Activated naive CD8-positive, alpha-beta T cell treated with anti-CD3 and anti-CD28 coated beads for 36 hours (primary cell): ENCODE results near the gene MON2. TPM values are rescaled to one million over a fixed set of nuclear protein-coding genes. Genes with fewer than 3 reads are reported as not detected.
"Not testable (repeated sequence)": the region's sequence is repeated elsewhere in the genome, so short reads cannot be mapped to it uniquely, and the experiment has no call there.

Source experiments
- DNase-seq: peaks from one replicate; pipeline ENCODE4 v3.0.0; 2021
- H3K27ac Mint-ChIP-seq: one replicate; pipeline ENCODE4 v1.8.0; 2022; ENCODE audit warnings: mild to moderate bottlenecking, moderate library complexity, mixed read lengths
- H3K27me3 Mint-ChIP-seq: one replicate; pipeline ENCODE4 v1.8.0; 2022; ENCODE audit warnings: mild to moderate bottlenecking, mixed read lengths
- H3K36me3 Mint-ChIP-seq: one replicate; pipeline ENCODE4 v1.8.0; 2021; ENCODE audit warnings: mild to moderate bottlenecking, mixed read lengths
- H3K4me1 Mint-ChIP-seq: one replicate; pipeline ENCODE4 v1.8.0; 2021; ENCODE audit warnings: mixed read lengths
- H3K4me3 Mint-ChIP-seq: one replicate; pipeline ENCODE4 v1.8.0; 2022; ENCODE audit warnings: mild to moderate bottlenecking, moderate library complexity, mixed read lengths
- H3K9me3 Mint-ChIP-seq: one replicate; pipeline ENCODE4 v1.8.0; 2022; ENCODE audit warnings: mixed read lengths
- total RNA-seq, 2 experiments: library from RNA; stranded (reverse); gene quantifications; one replicate each; pipeline ENCODE4 v1.2.3, GENCODE V29; 2021

MON2 gene
- total RNA-seq, 2 experiments from 2014 or later: 19.1 to 19.8 TPM

DNA sequence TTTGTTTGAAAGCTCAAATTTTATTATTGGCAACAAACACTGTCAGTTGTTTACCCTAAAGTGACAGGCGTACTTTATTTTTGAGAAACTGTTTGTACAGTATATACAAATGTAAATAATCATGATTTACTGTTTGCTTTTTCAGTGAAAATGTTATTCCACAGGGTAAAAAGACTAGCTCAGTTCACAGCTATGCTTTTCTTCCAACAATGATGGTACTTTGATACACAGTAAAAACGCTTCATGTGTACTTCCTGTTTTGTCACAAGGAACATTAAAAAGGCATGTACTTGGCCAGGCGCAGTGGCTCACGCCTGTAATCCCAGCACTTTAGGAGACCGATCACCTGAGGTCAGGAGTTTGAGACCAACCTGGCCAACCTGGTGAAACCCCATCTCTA is 53.7 kb downstream of the MON2 start:
- peaks cover 10% of the 10 kb centered on the region for H3K36me3 Mint-ChIP-seq
- H3K4me3 Mint-ChIP-seq: no peak overlapping the region
- H3K4me1 Mint-ChIP-seq: peaks cover 28% of the 10 kb centered on the region
- no peaks in the 10 kb centered on the region for H3K27me3 Mint-ChIP-seq
- H3K27ac Mint-ChIP-seq: no peak overlapping the region
- H3K9me3 Mint-ChIP-seq: no peaks in the 10 kb centered on the region
- no peak for DNase-seq

DNA sequence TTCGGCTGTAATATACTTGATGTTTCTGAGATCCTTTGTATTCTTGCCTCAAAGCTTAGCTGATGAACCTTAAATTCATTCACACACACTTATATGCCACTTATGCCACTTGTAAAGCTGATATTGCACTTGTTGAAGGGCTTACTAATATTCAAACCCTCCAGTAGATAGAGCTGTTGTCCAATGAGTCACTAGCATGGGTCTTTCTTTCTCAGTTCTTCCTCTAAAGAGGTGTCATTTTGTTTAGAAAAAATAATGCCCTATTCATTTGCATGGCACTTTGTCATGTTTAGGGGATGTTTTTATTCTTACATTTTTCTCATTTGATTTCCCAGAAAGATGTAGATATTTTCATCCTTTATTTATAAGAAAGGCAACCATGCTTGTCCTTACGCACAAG is 56.4 kb downstream of the MON2 start:
- no peak for DNase-seq
- H3K27ac Mint-ChIP-seq: no peak overlapping the region
- H3K9me3 Mint-ChIP-seq: no peaks in the 10 kb centered on the region
- H3K4me1 Mint-ChIP-seq: peaks cover 28% of the 10 kb centered on the region
- peaks cover 7% of the 10 kb centered on the region for H3K36me3 Mint-ChIP-seq
- no peak overlapping the region for H3K4me3 Mint-ChIP-seq
- H3K27me3 Mint-ChIP-seq: no peaks in the 10 kb centered on the region

DNA sequence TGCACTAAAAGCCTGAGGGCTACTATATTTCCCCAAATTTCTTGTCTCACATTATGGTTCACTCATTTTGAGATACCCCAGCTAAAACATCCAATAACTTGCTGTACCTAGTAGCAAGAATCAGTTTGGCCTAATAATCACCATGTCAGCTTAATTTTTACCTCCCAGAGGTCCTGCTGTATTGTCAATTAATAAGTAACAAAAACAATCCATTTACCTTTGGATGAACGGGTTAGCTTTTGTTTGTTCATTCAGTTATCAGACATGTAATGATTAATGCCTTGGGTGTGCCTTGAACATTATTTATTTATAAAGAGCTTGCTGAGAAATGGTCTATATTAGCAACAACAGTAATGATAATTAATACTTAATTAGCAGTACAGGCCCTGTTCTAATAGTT is 57.0 kb downstream of the MON2 start:
- peaks cover 5% of the 10 kb centered on the region for H3K36me3 Mint-ChIP-seq
- H3K4me1 Mint-ChIP-seq: peaks cover 25% of the 10 kb centered on the region
- H3K27me3 Mint-ChIP-seq: no peaks in the 10 kb centered on the region
- no peak overlapping the region for H3K4me3 Mint-ChIP-seq
- H3K9me3 Mint-ChIP-seq: no peaks in the 10 kb centered on the region
- no peak overlapping the region for H3K27ac Mint-ChIP-seq
- DNase-seq: no peak

DNA sequence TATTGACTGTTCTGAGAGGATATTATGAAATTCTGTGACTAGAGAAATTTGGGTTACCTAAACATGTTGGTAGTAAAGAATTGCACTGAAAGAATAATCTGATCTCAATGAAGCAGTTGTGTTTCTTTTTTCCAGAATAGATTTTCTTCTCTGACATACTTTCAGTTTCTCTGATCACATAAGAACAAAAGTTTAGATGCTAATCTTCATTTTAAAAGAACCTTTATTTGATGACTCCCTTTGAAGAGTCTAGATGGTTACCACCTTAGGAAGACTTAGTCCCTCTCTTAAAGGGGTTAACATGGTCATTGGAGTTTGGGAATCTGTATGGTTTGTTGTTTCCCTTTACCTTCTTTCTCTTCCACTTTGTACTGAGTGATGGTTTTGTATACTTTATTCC is 58.6 kb downstream of the MON2 start:
- Mint-ChIP-seq H3K4me3 (no peak overlapping the region), H3K9me3 (no peaks in the 10 kb centered on the region), H3K27ac (peak overlapping the region; percentile 56), H3K4me1 (peaks cover 25% of the 10 kb centered on the region), H3K27me3 (no peaks in the 10 kb centered on the region), H3K36me3 (peaks cover 6% of the 10 kb centered on the region)
- no peak for DNase-seq

DNA sequence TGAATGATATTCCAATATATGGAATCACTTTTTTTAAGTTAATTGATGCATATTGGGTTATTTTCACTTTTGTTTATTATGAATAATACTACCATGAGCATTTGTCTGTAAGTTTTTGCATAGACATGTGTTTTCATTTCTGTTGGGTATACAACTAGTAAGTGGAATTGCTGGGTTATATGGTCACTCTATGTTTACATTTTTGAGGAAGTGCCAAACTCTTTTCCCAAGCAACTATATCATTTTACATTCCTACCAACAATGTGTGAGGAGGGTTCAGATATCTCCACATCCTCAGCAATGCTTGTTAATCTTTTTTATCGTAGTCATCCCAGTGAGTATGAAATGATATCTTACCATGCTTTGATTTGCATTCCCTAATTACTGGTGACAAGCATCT is 64.0 kb downstream of the MON2 start:
- no peak for DNase-seq
- H3K4me1 Mint-ChIP-seq: peaks cover 5% of the 10 kb centered on the region
- no peaks in the 10 kb centered on the region for H3K27me3 Mint-ChIP-seq
- no peak overlapping the region for H3K27ac Mint-ChIP-seq
- H3K9me3 Mint-ChIP-seq: no peaks in the 10 kb centered on the region
- no peak overlapping the region for H3K4me3 Mint-ChIP-seq
- H3K36me3 Mint-ChIP-seq: peaks cover 9% of the 10 kb centered on the region

DNA sequence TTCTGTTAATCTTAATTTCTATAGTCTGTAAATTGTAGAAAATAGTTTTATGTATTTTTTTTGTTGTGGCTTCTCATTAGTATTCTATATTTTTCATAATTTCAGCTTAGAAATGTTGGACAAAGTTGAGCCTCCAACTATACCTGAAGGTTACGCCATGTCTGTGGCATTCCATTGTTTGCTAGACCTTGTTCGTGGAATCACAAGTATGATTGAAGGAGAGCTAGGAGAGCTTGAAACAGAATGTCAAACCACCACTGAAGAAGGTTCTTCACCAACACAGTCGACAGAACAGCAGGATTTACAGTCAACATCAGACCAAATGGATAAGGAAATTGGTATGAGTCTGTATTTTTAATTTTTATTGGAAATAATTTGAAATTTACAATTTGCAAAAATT is 65.7 kb downstream of the MON2 start:
- no peak for DNase-seq
- Mint-ChIP-seq H3K27ac (no peak overlapping the region), H3K9me3 (no peaks in the 10 kb centered on the region), H3K4me1 (no peaks in the 10 kb centered on the region), H3K27me3 (no peaks in the 10 kb centered on the region), H3K36me3 (peaks cover 7% of the 10 kb centered on the region), H3K4me3 (no peak overlapping the region)

DNA sequence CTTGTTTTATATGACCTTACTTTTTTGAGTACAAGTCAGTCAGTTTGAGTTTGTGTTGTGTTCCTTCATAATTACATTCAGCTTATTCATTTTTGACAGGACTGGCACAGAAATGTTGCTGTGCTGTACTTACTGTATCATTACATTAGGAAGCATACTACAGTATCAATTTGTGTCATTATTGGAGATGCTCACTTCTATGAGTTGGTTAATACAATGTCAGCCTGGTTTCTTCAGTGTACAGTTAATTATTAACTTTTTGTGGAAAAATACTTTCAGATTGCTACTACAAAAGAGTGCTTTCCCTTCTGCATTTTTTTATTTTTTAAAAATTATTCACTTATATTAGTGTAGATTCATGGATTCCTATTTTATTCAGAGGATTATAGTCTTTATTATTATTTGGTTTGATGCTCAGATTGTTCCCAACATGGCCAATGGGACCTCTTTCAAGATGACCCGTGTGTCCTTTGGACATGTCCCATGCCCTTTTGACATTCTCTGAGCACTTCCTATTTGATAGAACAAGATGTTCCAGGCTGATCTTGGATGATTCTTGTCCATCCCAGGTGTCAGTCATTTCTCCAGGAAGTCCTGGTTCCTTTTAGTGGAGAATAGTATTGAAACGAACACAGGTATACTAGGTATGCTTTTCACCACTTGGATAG is 66.6 kb downstream of the MON2 start:
- no peaks in the 10 kb centered on the region for H3K27me3 Mint-ChIP-seq
- DNase-seq: no peak
- peaks cover 5% of the 10 kb centered on the region for H3K36me3 Mint-ChIP-seq
- no peak overlapping the region for H3K27ac Mint-ChIP-seq
- H3K9me3 Mint-ChIP-seq: no peaks in the 10 kb centered on the region
- H3K4me1 Mint-ChIP-seq: no peaks in the 10 kb centered on the region
- no peak overlapping the region for H3K4me3 Mint-ChIP-seq

DNA sequence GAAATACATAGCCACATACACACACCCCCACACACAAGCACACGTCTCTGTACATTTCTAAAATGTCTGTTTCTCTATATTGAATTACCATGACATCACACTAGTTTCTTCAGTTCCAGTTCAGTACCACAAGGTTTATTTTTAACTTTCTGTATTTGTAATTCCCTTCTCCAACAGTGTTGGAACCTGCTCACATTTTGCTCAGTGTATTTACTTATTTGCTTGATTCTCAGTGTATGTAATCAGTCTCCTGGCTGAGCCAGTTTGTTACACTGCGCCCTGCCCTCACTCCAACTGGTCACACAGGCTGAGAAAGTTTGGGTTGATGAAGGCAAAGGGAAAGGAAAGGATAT is 67.1 kb downstream of the MON2 start:
- Mint-ChIP-seq H3K9me3 (no peaks in the 10 kb centered on the region), H3K36me3 (peaks cover 5% of the 10 kb centered on the region), H3K27me3 (no peaks in the 10 kb centered on the region), H3K27ac (no peak overlapping the region), H3K4me3 (no peak overlapping the region), H3K4me1 (no peaks in the 10 kb centered on the region)
- no peak for DNase-seq

DNA sequence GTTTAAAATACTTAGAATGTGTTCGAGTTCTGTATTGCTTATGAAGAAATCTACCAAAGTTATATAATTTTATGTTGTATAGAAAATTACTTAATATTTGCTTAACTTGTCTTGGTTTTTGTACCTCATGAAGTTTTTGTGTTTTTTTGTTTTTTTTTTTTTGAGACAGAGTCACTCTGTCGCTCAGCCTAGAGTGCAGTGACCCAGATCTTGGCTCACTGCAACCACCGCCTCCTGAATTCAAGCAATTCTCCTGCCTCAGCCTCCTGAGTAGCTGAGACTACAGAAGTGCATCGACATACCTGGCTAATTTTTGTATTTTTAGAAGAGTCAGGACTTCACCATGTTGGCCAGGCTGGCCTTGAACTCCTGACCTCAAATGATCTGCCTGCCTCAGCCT is 69.9 kb downstream of the MON2 start:
- no peaks in the 10 kb centered on the region for H3K4me1 Mint-ChIP-seq
- H3K36me3 Mint-ChIP-seq: peaks cover 8% of the 10 kb centered on the region
- H3K27me3 Mint-ChIP-seq: no peaks in the 10 kb centered on the region
- DNase-seq: no peak
- no peaks in the 10 kb centered on the region for H3K9me3 Mint-ChIP-seq
- H3K4me3 Mint-ChIP-seq: no peak overlapping the region
- H3K27ac Mint-ChIP-seq: no peak overlapping the region

DNA sequence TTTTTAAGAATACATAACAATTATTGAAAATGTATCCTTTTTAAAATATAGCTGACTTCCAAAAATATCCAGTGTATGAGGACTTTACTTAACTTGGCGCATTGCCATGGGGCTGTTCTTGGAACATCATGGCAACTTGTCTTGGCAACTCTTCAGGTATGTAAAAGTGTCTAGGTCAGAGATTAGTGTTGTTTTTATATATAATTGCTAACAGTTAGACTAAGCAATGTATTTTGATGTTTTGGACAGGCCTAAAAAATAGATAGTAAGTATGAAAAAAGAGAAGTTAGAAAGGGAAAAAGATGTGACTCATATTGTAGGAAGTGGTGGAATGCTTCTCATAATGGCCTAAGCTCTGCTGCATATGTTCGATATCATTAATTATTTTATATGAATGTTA is 70.9 kb downstream of the MON2 start:
- H3K27ac Mint-ChIP-seq: peak overlapping the region; percentile 28

DNA sequence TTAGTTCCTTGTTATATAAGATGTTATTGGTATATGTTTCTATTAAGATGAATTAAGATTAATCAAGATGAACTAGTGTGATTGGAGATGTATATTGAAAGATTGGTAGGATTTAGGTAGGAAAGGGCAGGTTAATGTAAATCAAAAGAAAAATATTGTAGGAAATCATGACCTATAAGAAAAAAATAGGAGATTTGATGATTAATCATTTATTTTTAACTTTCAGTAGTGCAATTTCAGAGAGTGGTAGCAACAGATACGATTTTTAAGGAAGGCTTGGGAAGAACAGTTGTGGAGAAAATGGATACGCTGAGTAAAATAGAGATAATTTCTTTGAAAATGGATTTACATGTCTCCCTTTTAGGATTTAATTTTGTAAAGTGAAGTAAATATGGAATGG is 73.7 kb downstream of the MON2 start:
- DNase-seq: no peak
- no peaks in the 10 kb centered on the region for H3K9me3 Mint-ChIP-seq
- no peak overlapping the region for H3K4me3 Mint-ChIP-seq
- H3K27ac Mint-ChIP-seq: no peak overlapping the region
- no peaks in the 10 kb centered on the region for H3K27me3 Mint-ChIP-seq
- H3K4me1 Mint-ChIP-seq: peaks cover 8% of the 10 kb centered on the region
- peaks cover 6% of the 10 kb centered on the region for H3K36me3 Mint-ChIP-seq

More for the DNA sequence above, 70.9 kb downstream of the MON2 start:
- peaks cover 3% of the 10 kb centered on the region for H3K4me1 Mint-ChIP-seq
- peaks cover 8% of the 10 kb centered on the region for H3K36me3 Mint-ChIP-seq
- H3K27me3 Mint-ChIP-seq: no peaks in the 10 kb centered on the region
- no peak for DNase-seq
- H3K9me3 Mint-ChIP-seq: no peaks in the 10 kb centered on the region
- H3K4me3 Mint-ChIP-seq: no peak overlapping the region

DNA sequence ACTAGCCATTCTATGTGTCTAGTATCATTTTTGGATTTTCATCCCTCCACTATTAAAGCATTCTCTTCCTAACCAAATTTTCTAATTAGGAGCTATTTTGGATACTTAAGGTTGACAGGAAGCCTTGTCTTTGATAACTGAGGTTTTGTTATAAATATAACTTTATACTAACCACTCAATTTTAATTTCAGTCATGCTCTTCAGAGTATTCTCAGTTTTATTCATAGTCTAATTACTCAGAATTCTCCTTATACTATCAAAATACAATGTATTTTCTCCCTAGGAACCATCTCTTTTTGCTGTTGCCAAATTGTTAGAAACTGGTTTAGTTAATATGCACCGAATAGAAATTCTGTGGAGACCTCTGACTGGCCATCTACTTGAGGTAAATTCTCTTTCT is 76.2 kb downstream of the MON2 start:
- H3K36me3 Mint-ChIP-seq: peaks cover 12% of the 10 kb centered on the region
- H3K27ac Mint-ChIP-seq: no peak overlapping the region
- no peak for DNase-seq

DNA sequence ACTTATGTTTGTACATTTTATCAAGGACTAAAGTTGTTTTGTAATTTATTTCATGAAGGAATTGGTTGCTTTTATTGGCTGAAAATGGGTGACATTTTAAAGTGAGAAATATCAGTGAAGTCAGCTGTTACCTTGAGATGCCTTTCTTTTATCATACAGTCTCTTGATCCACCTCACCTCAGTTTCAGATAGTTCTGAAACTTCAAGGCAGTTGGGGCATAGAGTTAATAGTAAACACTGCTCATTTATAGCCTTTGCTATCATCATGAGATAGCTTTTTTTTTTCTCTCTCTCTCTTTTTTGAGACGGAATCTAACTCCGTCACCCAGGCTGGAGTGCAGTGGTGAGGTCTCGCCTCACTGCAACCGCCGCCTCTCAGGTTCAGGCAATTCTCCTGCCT is 76.7 kb downstream of the MON2 start:
- DNase-seq: no peak
- Mint-ChIP-seq H3K9me3 (no peaks in the 10 kb centered on the region), H3K4me1 (peaks cover 8% of the 10 kb centered on the region), H3K36me3 (peaks cover 15% of the 10 kb centered on the region), H3K4me3 (no peak overlapping the region), H3K27me3 (no peaks in the 10 kb centered on the region), H3K27ac (no peak overlapping the region)

More for the DNA sequence above, 76.2 kb downstream of the MON2 start:
- Mint-ChIP-seq H3K9me3 (no peaks in the 10 kb centered on the region), H3K4me3 (no peak overlapping the region), H3K27me3 (no peaks in the 10 kb centered on the region), H3K4me1 (peaks cover 8% of the 10 kb centered on the region)

DNA sequence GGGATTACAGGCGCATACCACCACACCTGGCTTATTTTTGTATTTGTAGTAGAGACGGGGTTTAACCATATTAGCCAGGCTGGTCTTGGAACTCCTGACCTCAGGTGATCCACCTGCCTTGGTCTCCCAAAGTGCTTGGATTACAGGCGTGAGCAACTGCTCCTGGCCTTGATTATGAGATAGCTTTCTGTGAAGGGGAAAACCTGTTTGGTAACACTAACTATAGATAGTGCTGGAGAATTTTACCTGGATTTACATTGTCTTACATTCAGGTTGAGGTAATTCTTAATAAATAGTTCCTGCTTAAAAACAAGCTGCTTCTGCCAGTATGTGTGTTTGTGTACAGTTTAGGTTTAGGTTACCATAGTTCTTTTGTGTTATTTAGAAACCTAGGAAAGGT is 77.1 kb downstream of the MON2 start:
- Mint-ChIP-seq H3K4me1 (peaks cover 8% of the 10 kb centered on the region), H3K27me3 (no peaks in the 10 kb centered on the region), H3K27ac (no peak overlapping the region), H3K36me3 (peaks cover 15% of the 10 kb centered on the region), H3K9me3 (no peaks in the 10 kb centered on the region), H3K4me3 (no peak overlapping the region)
- no peak for DNase-seq

DNA sequence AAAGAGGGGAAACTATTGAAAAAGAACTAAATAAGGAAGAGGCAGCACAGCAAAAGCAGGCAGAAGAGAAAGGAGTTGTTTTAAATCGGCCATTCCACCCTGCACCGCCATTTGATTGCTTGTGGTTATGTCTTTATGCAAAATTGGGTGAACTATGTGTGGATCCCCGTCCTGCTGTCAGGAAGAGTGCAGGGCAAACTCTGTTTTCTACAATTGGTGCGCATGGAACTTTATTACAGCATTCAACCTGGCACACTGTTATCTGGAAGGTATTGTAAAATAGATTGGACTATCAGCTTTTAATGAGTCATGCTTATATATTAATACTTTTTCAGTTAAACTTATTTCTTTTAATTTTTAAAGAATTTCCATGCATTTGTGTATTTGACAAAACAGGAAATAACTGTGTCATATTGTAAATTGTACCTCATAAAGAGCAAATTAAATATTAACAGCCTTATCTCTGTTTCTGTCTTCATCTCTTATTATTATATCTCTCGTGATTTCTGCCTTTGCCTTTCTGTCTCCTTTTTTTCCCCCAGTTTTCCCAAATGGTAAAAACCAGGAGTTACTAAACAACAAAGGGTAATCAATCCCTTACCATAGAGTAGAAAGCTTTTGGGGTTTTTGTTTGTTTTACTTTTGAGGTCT is 86.4 kb downstream of the MON2 start:
- H3K9me3 Mint-ChIP-seq: no peaks in the 10 kb centered on the region
- no peak for DNase-seq
- no peak overlapping the region for H3K4me3 Mint-ChIP-seq
- H3K27me3 Mint-ChIP-seq: no peaks in the 10 kb centered on the region
- no peaks in the 10 kb centered on the region for H3K4me1 Mint-ChIP-seq
- no peak overlapping the region for H3K27ac Mint-ChIP-seq
- peaks cover 29% of the 10 kb centered on the region for H3K36me3 Mint-ChIP-seq

DNA sequence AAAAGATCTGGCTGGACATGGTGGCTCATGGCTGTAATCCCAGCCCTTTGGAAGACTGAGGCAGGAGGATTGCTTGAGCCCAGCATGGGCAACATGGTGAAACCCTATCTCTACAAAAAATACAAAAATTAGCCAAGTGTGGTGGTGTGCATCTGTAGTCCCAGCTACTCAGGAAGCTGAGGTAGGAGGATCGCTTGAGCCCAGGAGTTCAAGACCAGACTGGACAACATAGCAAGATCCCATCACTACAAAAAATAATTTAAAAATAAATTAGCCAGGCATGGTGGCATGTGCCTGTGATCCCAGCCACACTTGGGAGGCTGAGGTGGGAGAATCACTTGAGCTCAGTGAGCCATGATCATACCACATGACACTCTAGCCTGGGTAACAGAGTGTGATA is 92.7 kb downstream of the MON2 start:
- not testable (repeated sequence) for H3K4me1 Mint-ChIP-seq, DNase-seq, H3K9me3 Mint-ChIP-seq, H3K27me3 Mint-ChIP-seq, H3K4me3 Mint-ChIP-seq, H3K27ac Mint-ChIP-seq
- peaks cover 15% of the 10 kb centered on the region for H3K36me3 Mint-ChIP-seq
